Panc1 (cell line): Measurements from ENCODE around the gene PPDPF. TPM values are rescaled to one million over a fixed set of nuclear protein-coding genes. Genes with fewer than 3 reads are reported as not detected.

Experiments
- ATAC-seq: fragments of 200-7000 bp; cut with Tn5 transposase; 2 replicates; pipeline ENCODE4 v1.9.1; 2020; ENCODE audit warnings: mild to moderate bottlenecking, moderate library complexity
- BruUV-seq: library from RNA; stranded (reverse); fragments of 400-500 nt; replicated peaks from 2 replicates; lab custom pipeline; 2021; lab: Mats Ljungman, UMichigan
- CTCF ChIA-PET: fragments of 300-600 bp; sonication (Branson Sonifier 250); formaldehyde crosslinking; loops from one replicate; lab custom pipeline; 2022; ENCODE audit warnings: antibody characterized with exemption; lab: Charles Lee
- POLR2A ChIA-PET: fragments of 300-600 bp; sonication (Branson Sonifier 250); formaldehyde crosslinking; loops from one replicate; lab custom pipeline; 2022; ENCODE audit warnings: antibody characterized with exemption; lab: Charles Lee
- DNase-seq: peaks from one replicate; pipeline ENCODE4 v3.0.0-alpha.2; 2010; ENCODE audit warnings: low read depth, low spot score
- H3K27ac ChIP-seq: 2 replicates; pipeline ENCODE4 v1.5.1; 2011; ENCODE audit warnings: mild to moderate bottlenecking, low read length, inconsistent platforms
- H3K27me3 ChIP-seq: fragments of 200-500 bp; sonication (Bioruptor generic); 2 replicates; pipeline ENCODE4 v1.6.0; 2014; ENCODE audit warnings: low read length, inconsistent platforms; ENCODE audit not compliant: control insufficient read depth, insufficient read depth
- H3K36me3 ChIP-seq: fragments of 200-500 bp; sonication (Bioruptor generic); 2 replicates; pipeline ENCODE4 v1.5.1; 2014; ENCODE audit warnings: inconsistent platforms, mild to moderate bottlenecking, low read length, moderate library complexity; ENCODE audit not compliant: control insufficient read depth, insufficient read depth
- H3K4me1 ChIP-seq: 2 replicates; pipeline ENCODE4 v1.5.1; 2011; ENCODE audit warnings: inconsistent platforms, mild to moderate bottlenecking, low read length, moderate library complexity; ENCODE audit not compliant: control insufficient read depth, insufficient read depth
- H3K4me3 ChIP-seq, 2 experiments: 2 replicates each; pipeline ENCODE4 v1.5.1; 2011 to 2012; ENCODE audit warnings: low read depth in 2 of 2, low read length in 2 of 2, mild to moderate bottlenecking in 2 of 2, inconsistent platforms in 1 of 2, moderate library complexity in 1 of 2
- H3K9me3 ChIP-seq: fragments of 200-500 bp; sonication (Bioruptor generic); 2 replicates; pipeline ENCODE4 v1.5.1; 2014; ENCODE audit warnings: low read depth, mild to moderate bottlenecking, inconsistent platforms, low read length, moderate library complexity; ENCODE audit not compliant: control insufficient read depth, insufficient read depth
- POLR2AphosphoS5 ChIP-seq: IDR thresholded peaks from 2 replicates; pipeline ENCODE4 v1.6.1; 2012; ENCODE audit warnings: mild to moderate bottlenecking, low read depth, low read length, moderate library complexity
- SIN3A ChIP-seq: IDR thresholded peaks from 2 replicates; pipeline ENCODE4 v1.6.1; 2012; ENCODE audit warnings: low read depth, mild to moderate bottlenecking, low read length, moderate library complexity, borderline replicate concordance; ENCODE audit not compliant: insufficient read depth
- TCF7L2 ChIP-seq: IDR thresholded peaks from 2 replicates; pipeline ENCODE4 v1.6.1; 2011; ENCODE audit warnings: mild to moderate bottlenecking, low read depth, low read length, inconsistent platforms
- in situ Hi-C: cut with HindIII; loops from 2 replicates; pipeline ENCODE4 v1.10.0; 2016; ENCODE audit warnings: low sequenced_read_pairs, low pct_unique_long_range_greater_than_20kb
- intact Hi-C: fragments of 100-400 bp; cut with micrococcal nuclease; formaldehyde crosslinking; loops from one replicate; pipeline ENCODE4 v1.10.0; 2022; ENCODE audit not compliant: unreplicated experiment
- total RNA-seq: library from RNA; stranded (reverse); gene quantifications from one replicate; pipeline ENCODE4 v1.2.1, GENCODE V29; 2021; ENCODE audit not compliant: unreplicated experiment
- TF ChIP-seq, protein P1 (sequence below), 2 experiments: IDR thresholded peaks; 2 replicates each; pipeline ENCODE4 v1.6.1; 2011 to 2012; ENCODE audit warnings: low read depth in 2 of 2, control low read depth in 1 of 2, low read length in 1 of 2, mild to moderate bottlenecking in 1 of 2, moderate library complexity in 1 of 2; ENCODE audit not compliant: insufficient read depth in 1 of 2
- TF ChIP-seq, protein P2 (sequence below): fragments of 450-650 bp; IDR thresholded peaks from 2 replicates; pipeline ENCODE4 v1.5.1; 2017; ENCODE audit warnings: mild to moderate bottlenecking

PPDPF gene
- total RNA-seq, 1 experiment from 2014 or later = 241 TPM

GRCh38 chr20:63546256-63546955, 25.8 kb downstream of the PPDPF start:
- Histone ChIP-seq H3K9me3 (no peaks in the 10 kb centered on the region), H3K4me3 (no peak overlapping the region), H3K36me3 (no peaks in the 10 kb centered on the region), H3K27ac (no peak overlapping the region), H3K27me3 (no peaks in the 10 kb centered on the region), H3K4me1 (peaks cover 10% of the 10 kb centered on the region; the same call in 1 of the 2 replicates)
- DNase-seq = no peak
- no TSS peak for BruUV-seq
- ChIA-PET POLR2A (interaction anchor here (0.5 kb wide), 1 partner anchor 19 kb away, joined by 4 read pairs; no protein-coding TSS in a partner anchor), CTCF (no interaction called here)
- intact Hi-C loops (no loop called here), in situ Hi-C loops (no loop called here)
- no peak for ATAC-seq
- TF ChIP-seq, protein P1, sequence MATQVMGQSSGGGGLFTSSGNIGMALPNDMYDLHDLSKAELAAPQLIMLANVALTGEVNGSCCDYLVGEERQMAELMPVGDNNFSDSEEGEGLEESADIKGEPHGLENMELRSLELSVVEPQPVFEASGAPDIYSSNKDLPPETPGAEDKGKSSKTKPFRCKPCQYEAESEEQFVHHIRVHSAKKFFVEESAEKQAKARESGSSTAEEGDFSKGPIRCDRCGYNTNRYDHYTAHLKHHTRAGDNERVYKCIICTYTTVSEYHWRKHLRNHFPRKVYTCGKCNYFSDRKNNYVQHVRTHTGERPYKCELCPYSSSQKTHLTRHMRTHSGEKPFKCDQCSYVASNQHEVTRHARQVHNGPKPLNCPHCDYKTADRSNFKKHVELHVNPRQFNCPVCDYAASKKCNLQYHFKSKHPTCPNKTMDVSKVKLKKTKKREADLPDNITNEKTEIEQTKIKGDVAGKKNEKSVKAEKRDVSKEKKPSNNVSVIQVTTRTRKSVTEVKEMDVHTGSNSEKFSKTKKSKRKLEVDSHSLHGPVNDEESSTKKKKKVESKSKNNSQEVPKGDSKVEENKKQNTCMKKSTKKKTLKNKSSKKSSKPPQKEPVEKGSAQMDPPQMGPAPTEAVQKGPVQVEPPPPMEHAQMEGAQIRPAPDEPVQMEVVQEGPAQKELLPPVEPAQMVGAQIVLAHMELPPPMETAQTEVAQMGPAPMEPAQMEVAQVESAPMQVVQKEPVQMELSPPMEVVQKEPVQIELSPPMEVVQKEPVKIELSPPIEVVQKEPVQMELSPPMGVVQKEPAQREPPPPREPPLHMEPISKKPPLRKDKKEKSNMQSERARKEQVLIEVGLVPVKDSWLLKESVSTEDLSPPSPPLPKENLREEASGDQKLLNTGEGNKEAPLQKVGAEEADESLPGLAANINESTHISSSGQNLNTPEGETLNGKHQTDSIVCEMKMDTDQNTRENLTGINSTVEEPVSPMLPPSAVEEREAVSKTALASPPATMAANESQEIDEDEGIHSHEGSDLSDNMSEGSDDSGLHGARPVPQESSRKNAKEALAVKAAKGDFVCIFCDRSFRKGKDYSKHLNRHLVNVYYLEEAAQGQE (IDR thresholded peaks at IDR 0.05; ENCODE audit: insufficient read depth in 1 of 2, low read depth in 2 of 2, low read length in 1 of 2) = no peak

DNA sequence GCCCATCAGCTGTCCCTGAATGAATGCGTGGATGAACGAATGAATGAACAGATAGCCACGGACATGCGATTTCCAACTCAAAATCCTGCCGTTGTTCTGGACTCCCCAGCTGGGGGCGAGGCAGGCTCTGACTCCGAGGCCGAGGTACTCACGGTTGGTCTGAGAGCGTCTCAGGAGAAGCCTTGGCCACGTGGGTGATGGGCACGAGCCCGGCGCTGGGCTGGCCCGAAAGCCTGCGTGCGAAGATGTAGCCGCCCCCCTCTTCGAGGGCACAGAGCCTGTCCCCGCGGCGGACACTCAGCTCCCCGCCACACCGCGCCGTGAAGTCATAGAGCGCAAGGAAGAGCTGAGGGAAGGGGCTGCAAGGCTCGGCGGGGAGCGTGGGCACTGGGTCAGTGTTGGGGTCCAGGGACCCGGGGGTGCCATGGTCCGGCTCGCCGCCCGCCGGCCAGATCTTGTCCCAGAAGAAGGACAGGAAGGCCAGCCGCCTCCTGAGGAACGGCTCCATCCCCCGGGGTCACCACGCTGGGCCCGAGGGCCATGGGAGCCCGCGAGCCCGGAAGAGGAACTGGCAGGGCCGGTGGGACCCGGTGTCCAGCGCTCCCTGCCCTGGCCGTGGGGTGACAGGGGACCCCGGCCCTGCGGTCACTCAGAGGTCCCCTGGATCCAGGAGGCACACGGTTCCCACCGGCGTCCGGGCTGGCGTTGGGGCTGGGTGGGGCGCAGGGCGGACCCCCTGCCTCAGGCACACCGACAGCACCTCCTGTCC, 26.6 kb downstream of the PPDPF start:
- Histone ChIP-seq H3K27ac (no peak overlapping the region), H3K4me3 (no peak overlapping the region), H3K36me3 (no peaks in the 10 kb centered on the region), H3K4me1 (peaks cover 10% of the 10 kb centered on the region; the same call in 1 of the 2 replicates), H3K27me3 (no peaks in the 10 kb centered on the region), H3K9me3 (no peaks in the 10 kb centered on the region)
- ChIA-PET POLR2A (no interaction called here), CTCF (no interaction called here)
- no peak for TF ChIP-seq TCF7L2
- TF ChIP-seq SIN3A = no peak
- no peak for TF ChIP-seq POLR2AphosphoS5
- TF ChIP-seq, protein P1 (IDR thresholded peaks at IDR 0.05; ENCODE audit: insufficient read depth in 1 of 2, low read depth in 2 of 2, low read length in 1 of 2) = no peak
- TF ChIP-seq, protein P2, sequence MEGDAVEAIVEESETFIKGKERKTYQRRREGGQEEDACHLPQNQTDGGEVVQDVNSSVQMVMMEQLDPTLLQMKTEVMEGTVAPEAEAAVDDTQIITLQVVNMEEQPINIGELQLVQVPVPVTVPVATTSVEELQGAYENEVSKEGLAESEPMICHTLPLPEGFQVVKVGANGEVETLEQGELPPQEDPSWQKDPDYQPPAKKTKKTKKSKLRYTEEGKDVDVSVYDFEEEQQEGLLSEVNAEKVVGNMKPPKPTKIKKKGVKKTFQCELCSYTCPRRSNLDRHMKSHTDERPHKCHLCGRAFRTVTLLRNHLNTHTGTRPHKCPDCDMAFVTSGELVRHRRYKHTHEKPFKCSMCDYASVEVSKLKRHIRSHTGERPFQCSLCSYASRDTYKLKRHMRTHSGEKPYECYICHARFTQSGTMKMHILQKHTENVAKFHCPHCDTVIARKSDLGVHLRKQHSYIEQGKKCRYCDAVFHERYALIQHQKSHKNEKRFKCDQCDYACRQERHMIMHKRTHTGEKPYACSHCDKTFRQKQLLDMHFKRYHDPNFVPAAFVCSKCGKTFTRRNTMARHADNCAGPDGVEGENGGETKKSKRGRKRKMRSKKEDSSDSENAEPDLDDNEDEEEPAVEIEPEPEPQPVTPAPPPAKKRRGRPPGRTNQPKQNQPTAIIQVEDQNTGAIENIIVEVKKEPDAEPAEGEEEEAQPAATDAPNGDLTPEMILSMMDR = no peak
- BruUV-seq = no TSS peak
- no peak for DNase-seq
- ATAC-seq = no peak
- intact Hi-C loops (no loop called here), in situ Hi-C loops (no loop called here)
